Amygdala (tissue), 56 donors: Measurements from ENCODE around the gene PIAS2.
"Not testable (repeated sequence)": the region's sequence is repeated elsewhere in the genome, so short reads cannot be mapped to it uniquely, and the experiment has no call there.

Experiments
- DNase-seq, 56 donors: peaks; one replicate each; lab custom pipeline; 2025; lab: John Stamatoyannopoulos, UW

Gene PIAS2

DNA sequence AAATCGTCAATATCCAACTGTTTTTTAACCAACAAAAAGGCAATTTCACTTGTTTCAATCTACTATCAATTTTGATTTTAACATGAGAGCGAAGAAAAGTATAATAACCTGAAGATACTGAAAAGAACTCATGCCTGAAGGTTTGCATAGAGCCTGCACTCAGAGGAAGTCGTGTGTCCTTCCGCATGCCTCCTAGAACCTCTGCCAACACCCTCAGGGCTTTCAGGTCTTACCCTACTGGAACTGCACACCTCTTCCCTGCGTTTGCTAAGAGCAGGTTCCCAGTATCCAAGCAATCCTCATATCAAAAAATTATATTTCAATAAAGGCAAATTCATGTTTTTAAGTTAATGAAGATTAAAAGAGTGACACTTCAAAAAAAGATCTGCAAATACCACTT, 74.7 kb downstream of the PIAS2 start:
- no peak for DNase-seq

DNA sequence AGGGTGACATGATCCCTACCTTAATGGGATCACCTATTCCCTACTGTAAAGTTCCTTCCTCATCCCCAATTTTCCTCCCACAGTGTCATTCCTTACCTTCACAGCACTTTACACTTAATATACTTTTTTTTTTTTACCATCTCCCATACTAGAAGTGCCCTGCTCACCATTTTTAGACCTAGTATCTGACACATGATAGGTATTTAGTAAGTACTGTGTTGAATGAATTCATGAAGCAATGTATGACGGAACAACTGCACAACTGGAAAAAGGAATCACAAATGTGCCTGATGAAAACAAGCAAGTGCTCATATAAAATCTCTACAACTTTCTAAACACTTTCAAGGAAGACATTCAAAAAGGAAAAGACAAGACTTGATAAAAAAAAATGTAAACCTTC, 83.4 kb downstream of the PIAS2 start:
- DNase-seq, result no peak

DNA sequence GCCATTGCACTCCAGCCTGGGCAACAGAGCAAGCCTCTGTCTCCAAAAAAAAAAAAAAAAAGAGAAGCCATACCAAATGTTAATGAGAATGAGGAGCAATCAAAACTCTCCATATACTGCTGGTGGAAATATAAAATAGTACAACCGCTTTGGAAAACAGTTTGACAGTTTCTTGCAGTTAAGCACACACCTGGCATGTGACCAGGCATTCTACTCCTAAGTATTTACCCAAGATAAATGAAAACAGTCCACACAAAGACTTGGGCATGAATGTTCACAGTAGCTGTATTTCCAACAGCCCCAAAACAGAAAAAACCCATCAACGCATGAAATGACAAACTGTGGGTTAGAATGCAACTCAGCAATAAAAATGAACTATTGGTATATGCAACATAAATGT, 84.5 kb downstream of the PIAS2 start:
- DNase-seq, result no peak

DNA sequence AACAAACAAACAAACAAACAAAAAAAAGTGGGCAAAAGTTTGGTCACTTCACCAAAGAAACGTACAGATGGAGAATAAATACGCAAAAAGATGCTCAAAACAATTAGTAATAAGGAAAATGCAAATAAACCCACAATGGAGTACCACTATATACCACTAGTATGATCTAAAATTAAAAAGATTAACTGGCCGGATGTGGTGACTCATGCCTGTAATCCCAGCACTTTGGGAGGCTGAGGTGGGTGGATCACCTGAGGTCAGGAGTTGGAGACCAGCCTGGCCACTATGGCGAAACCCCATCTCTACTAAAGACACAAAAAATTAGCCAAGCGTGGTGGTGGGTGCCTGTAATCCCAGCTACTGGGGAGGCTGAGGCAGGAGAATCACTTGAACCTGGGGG, 84.9 kb downstream of the PIAS2 start:
- not testable (repeated sequence) for DNase-seq

DNA sequence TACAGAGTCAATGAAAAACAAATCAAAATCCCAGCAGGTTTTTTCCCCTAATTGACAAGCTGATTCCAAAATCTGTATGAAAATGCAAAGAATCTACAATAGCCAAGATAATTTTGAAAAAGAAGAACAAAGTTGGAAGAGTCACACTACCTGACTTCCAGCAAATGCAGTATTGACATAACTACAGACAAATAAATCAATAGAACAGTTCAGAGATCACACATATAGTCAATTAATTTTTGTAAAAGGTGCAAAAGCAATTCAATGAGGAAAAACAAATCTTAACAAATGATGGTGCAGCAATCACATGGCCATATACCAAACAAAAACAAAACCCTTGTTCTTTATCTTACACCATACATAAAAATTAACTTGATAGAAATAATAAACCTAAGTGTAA, 85.9 kb downstream of the PIAS2 start:
- no peak for DNase-seq

DNA sequence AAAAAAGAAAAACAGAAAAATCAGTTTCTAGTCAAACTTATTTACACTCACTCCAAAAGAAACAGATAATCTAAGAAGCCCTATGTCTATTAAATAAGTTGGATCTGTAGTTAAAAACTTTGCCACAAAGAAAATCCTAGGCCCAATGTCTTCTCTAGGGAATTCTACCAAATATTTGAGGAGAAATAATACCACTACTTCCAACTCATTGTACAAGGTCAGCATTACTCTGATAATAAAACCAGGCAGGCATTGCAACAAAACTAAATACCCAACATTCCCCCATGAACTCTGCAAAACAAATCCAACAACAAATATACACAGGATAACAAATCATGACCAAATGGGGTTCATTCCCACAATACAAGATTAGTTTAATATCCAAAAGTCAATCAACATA, 86.7 kb downstream of the PIAS2 start:
- no peak for DNase-seq

DNA sequence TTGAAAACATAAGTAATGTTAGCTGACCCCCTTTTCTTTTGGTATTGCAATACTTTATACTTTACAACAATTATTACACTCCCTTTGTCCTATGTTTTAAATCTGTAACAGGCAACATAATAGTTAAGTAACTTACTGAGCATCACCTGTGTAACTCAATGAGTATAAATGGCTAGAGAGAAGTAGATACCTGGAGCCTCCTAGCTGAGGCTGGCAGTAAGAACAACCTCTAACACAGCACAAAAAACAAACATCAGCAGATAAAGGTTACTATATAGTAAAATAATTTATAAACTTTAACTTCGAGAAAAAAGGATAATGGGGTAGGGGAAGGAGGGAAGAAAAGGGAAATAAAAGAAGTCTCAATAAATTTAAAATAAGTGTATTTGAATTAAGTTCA, 87.4 kb downstream of the PIAS2 start:
- DNase-seq, result no peak

DNA sequence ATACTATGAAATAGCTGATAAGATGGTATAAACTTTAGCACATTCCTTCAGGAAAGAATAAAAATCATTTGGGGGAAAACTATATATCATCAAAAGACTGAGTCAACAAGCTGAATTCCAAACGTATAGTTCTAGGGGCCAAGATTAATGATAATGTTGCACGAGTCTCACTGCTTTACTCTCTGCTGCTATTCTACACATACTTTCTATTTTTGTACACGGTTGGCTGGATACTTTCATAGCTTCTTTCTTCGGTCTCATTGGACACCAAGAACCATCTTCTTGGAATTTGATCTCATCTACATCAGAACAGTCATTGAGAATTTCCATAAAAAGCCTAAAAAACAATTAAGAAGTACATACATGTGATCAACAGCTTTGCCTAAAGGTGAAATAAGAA, 87.8 kb downstream of the PIAS2 start:
- no peak for DNase-seq

DNA sequence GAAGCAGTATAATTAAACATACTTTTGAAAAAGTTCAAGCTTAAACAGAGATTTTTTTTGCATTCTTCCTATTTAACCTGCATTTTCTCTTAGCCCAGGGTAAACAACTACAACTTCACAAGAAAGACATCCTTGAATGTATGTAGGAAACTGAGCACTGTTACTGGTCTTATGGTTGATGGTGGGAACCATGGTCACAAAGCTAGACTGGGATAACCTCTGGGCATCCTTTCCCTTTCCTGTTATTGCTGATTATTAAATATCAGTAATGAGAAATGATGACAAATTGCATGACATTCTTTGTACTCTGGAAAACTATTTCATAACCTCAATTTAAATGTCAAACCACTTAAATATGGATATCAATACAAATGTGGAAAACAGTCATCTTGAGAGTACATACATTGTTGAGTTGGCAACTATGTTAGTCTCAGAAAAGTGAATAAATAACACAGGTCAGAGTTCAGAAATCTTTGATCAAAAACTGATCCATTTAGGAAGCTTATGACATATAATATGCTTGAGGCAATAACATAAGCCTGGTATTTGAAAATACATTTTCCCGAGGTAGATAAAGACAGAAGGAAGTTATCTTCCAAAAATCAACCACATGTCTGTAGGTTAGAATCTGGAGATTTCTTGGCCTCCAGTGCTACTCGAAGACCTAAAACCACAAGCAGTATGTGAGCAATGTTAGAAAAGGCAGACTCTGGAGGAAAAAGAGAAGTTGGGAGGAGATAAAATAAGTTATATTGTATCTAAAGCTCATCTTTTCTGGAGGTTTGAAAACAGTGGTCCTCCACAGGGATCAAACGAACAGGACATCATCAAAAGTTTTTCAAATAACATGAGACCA, 95.2 kb downstream of the PIAS2 start:
- no peak for DNase-seq

DNA sequence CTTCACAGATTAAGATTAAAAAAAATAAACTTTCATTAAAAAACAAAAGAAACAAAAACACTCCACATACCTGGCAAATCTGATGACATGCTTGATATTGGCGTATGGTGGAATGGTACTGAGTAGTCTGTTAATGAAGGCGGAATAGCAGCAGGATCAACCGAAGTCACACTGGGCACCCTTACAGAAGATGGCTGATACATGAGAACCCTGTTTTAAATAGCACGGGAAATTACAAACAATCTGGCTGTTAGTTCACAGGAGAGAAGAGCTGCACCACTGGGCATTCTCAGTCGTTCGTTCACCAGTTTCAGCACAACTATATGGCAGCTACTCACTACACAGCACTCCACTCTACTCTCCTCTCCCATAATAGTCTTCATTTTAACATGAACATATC, 96.4 kb downstream of the PIAS2 start:
- DNase-seq, result no peak

DNA sequence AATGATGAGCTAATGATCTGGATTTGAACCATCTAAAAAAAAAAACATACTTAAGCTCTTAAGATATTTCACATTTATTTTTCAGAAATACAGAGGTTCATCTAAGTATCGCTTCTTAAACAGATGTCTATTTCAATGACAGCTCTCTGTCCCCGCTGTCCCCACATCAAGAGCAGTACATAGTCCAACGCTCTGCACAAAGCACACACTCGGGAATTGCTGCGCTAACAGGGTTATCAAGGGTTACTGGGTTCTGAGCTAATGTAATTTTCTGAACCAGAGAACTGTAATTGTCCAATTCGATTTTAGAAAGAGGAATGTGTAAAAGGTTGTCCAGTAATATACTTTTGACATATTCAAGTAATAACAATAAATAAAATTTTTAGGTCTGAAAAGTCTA, 101.6 kb downstream of the PIAS2 start:
- no peak for DNase-seq

DNA sequence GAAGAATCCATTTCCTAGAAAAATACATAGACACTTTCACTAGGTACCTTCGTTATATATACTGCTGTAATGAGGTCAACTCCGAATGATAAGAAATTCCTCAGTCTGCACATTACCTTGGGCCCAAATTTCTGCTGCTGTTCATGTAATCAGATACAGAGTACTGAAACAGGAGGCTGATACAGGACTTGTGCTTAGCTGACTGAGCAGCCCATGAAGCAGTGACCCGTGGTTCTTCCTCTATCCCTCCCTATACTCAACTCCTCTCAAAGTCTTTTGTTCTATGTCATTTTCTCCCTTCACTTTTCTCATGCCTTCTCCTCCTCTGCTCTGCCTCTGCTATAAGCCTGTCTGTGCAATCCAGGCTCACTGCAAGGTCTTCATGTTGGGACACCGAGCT, 102.9 kb downstream of the PIAS2 start:
- DNase-seq, result no peak

DNA sequence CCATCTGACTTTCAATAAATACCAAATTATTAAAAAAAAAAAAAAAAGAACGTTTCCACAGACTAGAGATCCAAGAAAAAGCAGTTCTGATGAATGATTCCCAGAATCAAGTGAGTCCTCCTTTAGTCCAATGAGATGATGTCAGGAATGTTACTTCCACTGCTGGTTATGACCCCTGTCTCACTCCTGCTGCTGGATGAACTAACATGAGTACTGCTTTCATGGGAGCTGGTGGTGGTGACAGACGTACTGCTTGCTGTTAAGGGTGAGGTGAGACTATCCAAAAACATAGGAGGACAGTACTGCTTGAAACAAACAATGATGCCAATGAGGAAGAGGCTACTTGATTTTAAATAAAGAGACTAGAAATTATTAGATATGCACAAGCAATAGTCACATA, 105.0 kb downstream of the PIAS2 start:
- DNase-seq, result no peak

DNA sequence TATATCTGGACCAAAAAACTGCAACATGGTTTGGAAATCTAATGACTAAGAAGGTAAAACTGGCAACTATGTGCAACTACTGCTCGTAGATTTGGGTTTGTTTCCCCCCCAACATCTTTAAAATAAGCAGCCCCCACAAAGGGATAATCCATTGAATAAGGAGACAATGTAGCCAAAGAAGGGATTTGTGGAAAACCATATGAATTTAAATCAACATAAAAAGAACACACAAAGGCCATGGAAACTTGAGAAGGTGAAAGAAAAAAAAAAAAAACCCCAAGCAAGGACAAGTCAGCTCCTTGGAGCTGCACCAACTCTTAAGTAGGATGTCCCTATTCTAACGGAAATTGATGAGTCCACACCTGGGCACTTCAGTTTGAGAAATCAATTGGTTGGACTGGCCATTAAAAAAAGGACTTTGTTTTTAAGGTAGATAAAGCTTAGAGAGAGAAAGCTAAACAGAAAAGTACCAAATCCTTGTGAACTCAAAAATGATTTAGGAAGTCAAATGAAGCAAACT, 106.8 kb downstream of the PIAS2 start:
- no peak for DNase-seq

DNA sequence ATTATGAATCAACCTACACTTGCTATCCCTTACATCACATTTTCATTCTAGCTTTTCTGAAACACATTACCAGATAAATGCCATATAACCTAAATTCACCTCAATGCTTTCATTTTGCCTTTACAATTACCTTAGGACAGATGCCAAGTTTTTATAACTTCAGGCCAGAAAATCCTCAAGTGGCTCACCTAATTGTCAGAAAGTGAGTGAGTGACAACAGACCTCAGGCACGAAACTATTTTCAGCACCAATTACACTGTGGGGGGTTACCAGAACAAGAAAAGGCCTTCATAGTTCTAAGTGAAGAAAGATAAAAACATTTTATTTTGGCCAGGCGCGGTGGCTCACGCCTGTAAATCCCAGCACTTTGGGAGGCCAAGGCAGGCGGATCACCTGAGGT, 108.2 kb downstream of the PIAS2 start:
- DNase-seq, result no peak

DNA sequence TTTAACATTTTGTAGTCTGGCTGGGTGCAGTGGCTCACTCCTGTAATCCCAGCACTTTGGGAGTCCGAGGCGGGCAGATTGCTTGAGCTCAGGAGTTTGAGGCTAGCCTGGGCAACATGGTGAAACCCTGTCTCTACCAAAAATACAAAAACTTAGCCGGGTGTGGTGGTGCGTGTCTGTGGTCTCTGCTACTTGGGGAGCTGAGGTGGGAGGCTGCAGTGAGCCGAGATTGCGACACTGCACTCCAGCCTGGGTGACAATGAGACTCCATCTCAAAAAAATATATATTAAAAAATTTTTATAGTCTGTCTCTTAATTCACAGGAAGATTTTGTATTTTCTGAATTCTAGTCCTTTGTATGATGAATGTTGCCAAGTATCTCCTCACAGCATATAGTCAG, 121.4 kb downstream of the PIAS2 start:
- not testable (repeated sequence) for DNase-seq

DNA sequence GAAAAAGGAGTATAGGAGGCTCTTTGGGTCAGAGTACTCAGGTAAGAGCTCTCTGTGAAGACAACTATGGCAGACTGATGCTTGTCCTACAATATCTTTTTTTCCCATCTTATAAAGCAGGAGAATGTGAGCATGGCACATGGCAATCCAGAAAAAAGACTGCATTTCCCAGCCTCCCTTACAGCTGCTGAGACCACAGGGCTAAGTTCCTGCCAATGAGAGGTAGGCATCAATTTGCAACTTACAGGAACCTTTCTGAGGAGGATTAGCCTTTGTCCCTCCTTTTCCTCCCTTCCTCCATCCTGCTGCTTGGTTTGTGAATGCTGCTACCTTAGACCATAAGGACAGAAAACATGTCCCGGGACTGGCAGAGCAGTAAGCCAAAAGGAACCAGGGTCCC, 122.7 kb downstream of the PIAS2 start:
- DNase-seq, result no peak

DNA sequence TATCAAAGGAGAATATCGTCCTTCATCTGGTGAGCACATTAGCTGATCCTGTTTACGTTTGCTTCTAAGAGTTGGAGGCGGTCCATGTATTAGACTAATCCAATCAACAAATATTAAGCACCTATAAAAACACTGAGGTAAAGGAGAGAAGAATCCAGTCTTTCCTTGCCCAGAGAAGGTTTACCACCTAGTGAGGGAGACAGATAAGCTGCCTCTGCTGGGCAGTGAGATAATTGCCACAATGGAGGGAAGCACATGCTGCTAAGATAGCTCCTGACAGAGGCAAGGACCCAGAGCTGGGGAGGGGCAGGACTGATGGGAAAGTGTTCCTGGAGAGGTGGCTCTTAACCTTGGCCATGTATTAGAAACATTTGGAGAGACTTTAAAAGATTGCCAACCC, 123.7 kb downstream of the PIAS2 start:
- DNase-seq, result no peak

DNA sequence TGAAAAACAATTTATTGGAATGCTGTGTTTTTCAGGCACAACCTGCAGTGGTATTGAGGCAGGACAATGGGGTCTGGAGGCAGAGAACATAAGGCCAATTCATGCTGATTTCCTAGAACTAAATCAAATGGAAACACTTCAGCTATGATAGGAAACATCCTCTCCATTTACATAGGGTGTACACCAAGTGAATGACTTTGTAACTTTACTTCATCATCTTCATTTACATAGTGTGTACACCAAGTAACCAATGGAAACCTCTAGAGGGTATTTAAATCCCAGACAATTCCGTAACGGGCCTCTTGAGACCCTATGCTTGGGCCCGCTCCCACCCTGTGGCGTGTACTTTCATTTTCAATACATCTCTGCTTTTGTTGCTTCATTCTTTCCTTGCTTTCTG, 128.2 kb downstream of the PIAS2 start:
- DNase-seq, result no peak

DNA sequence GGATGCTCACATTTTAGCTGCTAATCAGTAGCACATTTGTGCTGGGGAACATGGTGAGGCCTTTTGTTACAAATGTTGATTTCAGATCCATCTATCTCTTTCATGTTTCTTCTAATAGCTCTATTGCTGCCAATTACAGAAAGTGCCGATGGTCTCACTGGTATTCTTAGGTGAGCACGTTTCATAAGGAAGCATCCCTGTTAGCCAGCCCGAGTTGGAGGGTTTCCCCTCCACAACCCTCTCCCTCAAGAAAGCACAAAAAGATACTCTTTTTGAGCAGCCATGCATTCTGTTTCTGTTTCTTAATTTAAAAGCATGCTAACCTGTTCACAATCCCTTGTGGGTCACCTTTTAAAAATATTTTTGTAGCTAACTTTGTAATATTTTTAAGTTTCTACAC, 129.6 kb downstream of the PIAS2 start:
- no peak for DNase-seq

DNA sequence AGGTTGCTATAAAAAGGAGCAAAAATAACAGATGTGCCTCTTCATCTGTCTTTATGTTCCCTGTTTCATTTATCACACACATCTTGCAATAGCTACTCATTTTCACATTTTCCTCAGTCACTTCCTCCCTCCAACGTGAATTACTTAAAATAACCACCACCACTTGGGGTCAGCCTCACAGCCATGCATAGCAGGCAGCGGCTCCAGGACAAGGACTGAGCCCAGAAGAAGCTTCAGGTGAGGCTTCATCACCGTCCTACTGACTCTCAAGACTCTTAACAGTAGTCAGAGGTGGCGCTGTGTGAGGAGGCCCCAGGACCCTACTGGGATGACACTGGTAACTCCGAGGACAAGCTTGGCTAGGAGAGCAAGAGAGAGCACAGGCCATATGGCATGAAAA, 144.9 kb downstream of the PIAS2 start:
- no peak for DNase-seq

DNA sequence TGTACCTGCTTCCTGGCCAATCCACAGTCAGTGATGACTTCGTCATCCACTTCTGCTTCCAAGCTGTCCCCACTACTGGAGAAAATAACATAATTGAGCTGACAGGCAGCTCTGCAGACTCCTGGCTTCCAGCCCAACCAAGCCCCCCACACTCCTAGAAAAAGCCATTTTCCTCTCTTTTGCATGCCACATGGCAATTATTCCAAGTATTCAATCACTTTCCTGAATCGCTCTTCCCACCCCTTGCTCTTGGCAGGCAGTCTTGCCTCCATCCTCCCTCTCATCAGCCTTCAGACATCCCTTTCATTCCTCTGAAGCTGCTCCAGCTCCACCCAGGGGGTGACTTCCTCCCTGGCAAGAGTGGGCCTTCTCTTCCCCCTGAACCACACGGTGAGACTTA, 146.2 kb downstream of the PIAS2 start:
- peak in 19 of 56 donors; percentile 4 to 64 (median 22) for DNase-seq

DNA sequence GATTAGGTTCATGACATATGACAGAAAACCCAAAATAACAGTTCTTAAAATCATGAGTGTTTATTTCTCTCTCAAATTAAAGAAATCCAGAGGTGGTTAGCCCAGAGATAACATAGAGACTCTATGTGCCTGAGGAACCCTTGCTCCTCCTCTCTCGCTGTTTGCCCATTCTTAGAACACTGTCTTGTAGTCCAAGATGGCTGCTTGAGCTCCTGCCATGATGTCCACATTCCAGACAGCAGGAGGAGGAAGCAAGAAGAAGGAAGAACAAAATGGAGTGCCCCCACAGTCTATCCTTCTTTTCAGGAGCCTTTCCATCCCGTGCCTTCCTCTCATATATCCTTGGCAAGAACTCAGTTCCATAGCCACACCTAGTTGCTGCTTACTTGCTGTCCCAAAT, 146.6 kb downstream of the PIAS2 start:
- DNase-seq, result no peak
